ENCODE results near the gene PABPN1.

Gene PABPN1

GRCh38 chr14:23339506-23340268, 18.4 kb downstream of the PABPN1 start:
- H3K4me3 ChIP-seq (replicated peaks in 1 of 2; ENCODE audit: low read depth in 2 of 2, low read length in 2 of 2) = no peak overlapping the region
- no peak for TF ChIP-seq CTCF (IDR thresholded peaks at IDR 0.05; ENCODE audit: low read depth, low read length)
- no peak for DNase-seq (ENCODE audit: low read depth in 2 of 2)

DNA sequence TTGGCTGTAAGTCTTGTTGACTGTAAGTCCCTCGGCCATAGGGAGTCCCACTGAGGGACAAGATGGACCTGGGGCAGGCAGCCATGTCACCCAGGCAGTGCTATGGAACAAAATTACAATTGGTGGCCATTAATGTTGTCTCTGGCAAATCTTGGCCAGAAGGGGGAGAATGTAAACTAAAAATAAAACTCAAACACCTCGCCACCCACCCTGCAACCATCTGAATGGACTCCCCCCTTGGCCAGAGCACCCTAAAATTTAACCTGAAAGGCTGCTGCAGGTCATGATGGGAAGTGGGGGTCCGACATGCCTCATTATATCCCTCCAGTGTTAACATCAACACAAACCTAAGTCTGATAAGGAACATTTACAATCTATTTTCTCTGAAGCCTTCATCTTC, 23.2 kb downstream of the PABPN1 start:
- no peak overlapping the region for H3K4me3 ChIP-seq (replicated peaks in 1 of 2; ENCODE audit: low read depth in 2 of 2, low read length in 2 of 2)
- TF ChIP-seq CTCF (IDR thresholded peaks at IDR 0.05; ENCODE audit: low read depth, low read length) = no peak
- DNase-seq (ENCODE audit: low read depth in 2 of 2) = no peak

DNA sequence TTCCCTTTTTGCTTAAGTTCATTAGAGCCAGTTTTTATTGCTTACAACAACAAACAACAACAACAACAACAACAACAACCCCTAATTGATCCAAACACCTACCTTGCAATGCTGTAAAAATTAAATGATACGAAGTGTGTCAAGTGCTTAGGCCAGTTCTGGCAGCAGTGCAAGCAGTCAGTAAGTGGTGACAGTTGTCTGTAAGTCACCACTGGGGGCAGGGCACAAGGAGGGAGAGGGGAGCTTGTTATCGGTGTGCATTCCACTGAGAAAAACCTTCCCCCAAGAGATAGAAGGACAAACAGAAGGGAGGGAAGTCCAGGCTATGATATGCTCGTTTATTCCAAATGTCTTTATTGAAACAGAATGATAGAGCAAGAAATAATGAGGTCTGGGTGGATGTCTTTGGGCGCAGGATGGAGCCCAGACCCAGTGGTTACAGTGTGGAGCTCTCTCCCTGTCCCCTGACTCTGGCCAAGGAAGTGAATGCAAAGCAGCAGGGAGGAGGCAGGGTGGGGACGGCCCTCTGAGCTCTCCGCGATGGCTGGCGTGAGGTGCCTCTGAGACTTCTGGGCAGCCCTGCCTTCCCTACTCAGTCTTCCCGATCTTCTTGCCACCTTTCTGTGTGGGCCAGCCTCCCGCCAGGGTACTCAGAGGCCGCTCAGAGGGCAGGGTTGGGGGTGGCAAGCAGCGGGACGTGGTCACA, 24.9 kb downstream of the PABPN1 start:
- H3K4me3 ChIP-seq (replicated peaks in 1 of 2; ENCODE audit: low read depth in 2 of 2, low read length in 2 of 2) = no peak overlapping the region
- no peak for TF ChIP-seq CTCF (IDR thresholded peaks at IDR 0.05; ENCODE audit: low read depth, low read length)
- no peak for DNase-seq (ENCODE audit: low read depth in 2 of 2)

DNA sequence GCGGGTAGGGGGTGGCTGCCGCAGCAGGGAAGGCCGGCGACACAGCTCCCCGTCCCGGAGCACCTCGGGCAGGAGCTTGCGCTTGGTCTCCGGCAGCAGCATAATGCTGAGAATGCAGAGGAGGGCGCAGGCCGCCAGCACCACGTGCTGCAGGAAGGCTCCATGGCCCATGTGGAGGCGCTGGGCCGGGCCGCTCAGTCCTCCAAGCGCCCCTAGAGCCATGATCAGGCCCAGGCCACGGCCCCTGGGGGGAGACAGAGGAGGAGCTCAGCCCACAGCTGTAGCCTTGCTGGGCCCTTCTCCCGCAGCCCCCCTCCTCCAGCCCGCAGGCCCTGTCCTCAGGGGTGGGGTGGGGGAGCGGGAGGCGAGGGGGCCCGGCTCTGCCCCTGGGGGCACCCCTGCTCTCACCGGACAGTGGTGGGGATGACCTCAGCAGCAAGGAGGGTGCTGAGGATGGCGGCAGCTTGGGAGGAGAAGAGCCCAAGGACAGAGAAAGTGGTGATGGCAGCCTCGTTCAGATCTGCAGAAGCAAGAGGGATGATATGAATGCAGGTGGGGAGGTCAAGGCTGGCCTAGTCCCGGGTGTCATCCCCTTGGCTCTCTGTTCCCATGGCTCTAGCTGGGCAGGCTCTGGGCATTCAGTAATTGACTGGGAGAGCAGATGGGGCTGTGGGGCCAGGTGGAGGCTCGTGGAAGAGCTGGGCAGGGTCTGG, 25.6 kb downstream of the PABPN1 start:
- no peak for TF ChIP-seq CTCF (IDR thresholded peaks at IDR 0.05; ENCODE audit: low read depth, low read length)
- no peak overlapping the region for H3K4me3 ChIP-seq (replicated peaks in 1 of 2; ENCODE audit: low read depth in 2 of 2, low read length in 2 of 2)
- no peak for DNase-seq (ENCODE audit: low read depth in 2 of 2)

GRCh38 chr14:23347406-23348296, 26.4 kb downstream of the PABPN1 start:
- DNase-seq (ENCODE audit: low read depth in 2 of 2) = no peak
- TF ChIP-seq CTCF (IDR thresholded peaks at IDR 0.05; ENCODE audit: low read depth, low read length) = no peak
- H3K4me3 ChIP-seq (replicated peaks in 1 of 2; ENCODE audit: low read depth in 2 of 2, low read length in 2 of 2) = no peak overlapping the region

GRCh38 chr14:23348297-23348655, 27.0 kb downstream of the PABPN1 start:
- H3K4me3 ChIP-seq (replicated peaks in 1 of 2; ENCODE audit: low read depth in 2 of 2, low read length in 2 of 2) = no peak overlapping the region
- no peak for DNase-seq (ENCODE audit: low read depth in 2 of 2)
- TF ChIP-seq CTCF (IDR thresholded peaks at IDR 0.05; ENCODE audit: low read depth, low read length) = no peak

Measured in cardiac fibroblast (primary cell).